Neuronal stem cell (in vitro differentiated cells): ENCODE results near the gene OR52N5.

Experiments
- DNase-seq: peaks from one replicate; pipeline ENCODE4 v3.0.0-alpha.2; 2013; ENCODE audit warnings: low spot score
- H2AFZ ChIP-seq: one replicate; pipeline ENCODE4 v1.6.1; 2013; ENCODE audit warnings: mild to moderate bottlenecking, low read length, inconsistent platforms
- H2AK5ac ChIP-seq: 2 replicates; pipeline ENCODE4 v1.6.1; 2013; ENCODE audit warnings: low read depth, mild to moderate bottlenecking, inconsistent platforms, low read length, moderate library complexity, mixed read lengths
- H2BK120ac ChIP-seq: 2 replicates; pipeline ENCODE4 v1.6.1; 2013; ENCODE audit warnings: low read depth, mild to moderate bottlenecking, inconsistent platforms, low read length, moderate library complexity, mixed read lengths
- H2BK12ac ChIP-seq: one replicate; pipeline ENCODE4 v1.6.1; 2013; ENCODE audit warnings: low read length, inconsistent platforms
- H2BK15ac ChIP-seq: 2 replicates; pipeline ENCODE4 v1.6.1; 2013; ENCODE audit warnings: mild to moderate bottlenecking, low read length, inconsistent platforms, mixed read lengths
- H2BK5ac ChIP-seq: one replicate; pipeline ENCODE4 v1.6.1; 2013; ENCODE audit warnings: inconsistent platforms, mild to moderate bottlenecking, low read length, moderate library complexity
- H3K14ac ChIP-seq: one replicate; pipeline ENCODE4 v1.6.1; 2013; ENCODE audit warnings: low read length, inconsistent platforms
- H3K18ac ChIP-seq: 2 replicates; pipeline ENCODE4 v1.6.1; 2013; ENCODE audit warnings: low read length, inconsistent platforms
- H3K23ac ChIP-seq: 2 replicates; pipeline ENCODE4 v1.6.1; 2013; ENCODE audit warnings: low read depth, mild to moderate bottlenecking, mixed read lengths, low read length, inconsistent platforms; ENCODE audit not compliant: poor library complexity
- H3K27ac ChIP-seq: replicated peaks from 3 replicates; pipeline ENCODE4 v1.5.1; 2013; ENCODE audit warnings: low read length, inconsistent platforms
- H3K27me3 ChIP-seq, 3 experiments: 2 replicates each; pipeline ENCODE4 v1.6.1; 2013; ENCODE audit warnings: low read length in 3 of 3, mild to moderate bottlenecking in 2 of 3, inconsistent platforms in 1 of 3, low read depth in 1 of 3, mixed read lengths in 1 of 3, moderate library complexity in 1 of 3; ENCODE audit not compliant: control insufficient read depth in 3 of 3, insufficient read depth in 3 of 3
- H3K36me3 ChIP-seq, 2 donors: replicated peaks in 1 of 2; 2 replicates each; pipeline ENCODE4 v1.6.1; 2013; ENCODE audit warnings: low read length in 2 of 2; ENCODE audit not compliant: control insufficient read depth in 2 of 2, insufficient read depth in 2 of 2
- H3K4ac ChIP-seq: 2 replicates; pipeline ENCODE4 v1.6.1; 2013; ENCODE audit warnings: inconsistent platforms, mild to moderate bottlenecking, low read length, moderate library complexity
- H3K4me1 ChIP-seq, 2 donors: 1 replicate in 1 of 2; 2 replicates in 1 of 2; pipeline ENCODE4 v1.6.1; 2013; ENCODE audit warnings: low read length in 2 of 2, low read depth in 1 of 2; ENCODE audit not compliant: control insufficient read depth in 2 of 2, insufficient read depth in 1 of 2
- H3K4me2 ChIP-seq: one replicate; pipeline ENCODE4 v1.6.1; 2013; ENCODE audit warnings: mild to moderate bottlenecking, low read length, inconsistent platforms; ENCODE audit not compliant: insufficient read depth, poor library complexity, severe bottlenecking
- H3K4me3 ChIP-seq, 2 donors: 2 replicates each; pipeline ENCODE4 v1.5.1; 2013; ENCODE audit warnings: low read length in 2 of 2, mild to moderate bottlenecking in 2 of 2, inconsistent platforms in 1 of 2, moderate library complexity in 1 of 2
- H3K79me1 ChIP-seq: one replicate; pipeline ENCODE4 v1.6.1; 2013; ENCODE audit warnings: low read depth, mild to moderate bottlenecking, inconsistent platforms, low read length, moderate library complexity
- H3K9ac ChIP-seq: one replicate; pipeline ENCODE4 v1.6.1; 2013; ENCODE audit warnings: mild to moderate bottlenecking, low read depth, low read length, inconsistent platforms; ENCODE audit not compliant: poor library complexity
- H3K9me3 ChIP-seq, 2 donors: replicated peaks in 1 of 2; 2 replicates each; pipeline versions ENCODE3 to v1.6.1; 2013; ENCODE audit warnings: low read length in 2 of 2, mild to moderate bottlenecking in 2 of 2, inconsistent platforms in 1 of 2, low read depth in 1 of 2, mixed read lengths in 1 of 2, moderate library complexity in 1 of 2; ENCODE audit not compliant: control insufficient read depth in 2 of 2, insufficient read depth in 1 of 2
- H4K8ac ChIP-seq: one replicate; pipeline ENCODE4 v1.6.1; 2013; ENCODE audit warnings: low read depth, mild to moderate bottlenecking, inconsistent platforms, low read length, moderate library complexity
- H4K91ac ChIP-seq: one replicate; pipeline ENCODE4 v1.6.1; 2013; ENCODE audit warnings: low read length, low read depth, mild to moderate bottlenecking, inconsistent platforms; ENCODE audit not compliant: poor library complexity
- WGBS, 2 donors: extraction: QIAGEN DNeasy Blood & Tissue Kit; methylation state at CpG; one replicate each; pipeline ENCODE4 v1.1.7; 2013; ENCODE audit warnings: missing lambda C conversion rate in 2 of 2, mixed read lengths in 1 of 2; ENCODE audit not compliant: insufficient read length in 2 of 2, insufficient replicate concordance in 1 of 2; ENCODE audit errors: extremely low coverage in 2 of 2; 5-methylcytosine and 5-hydroxymethylcytosine counted together

OR52N5 gene

GRCh38 chr11:5726351-5726750 lies 56.8 kb downstream of the OR52N5 start:
- Histone ChIP-seq H2BK15ac (no peak overlapping the region), H3K4me1 (no peaks in the 10 kb centered on the region), H3K4ac (no peak overlapping the region), H2BK5ac (no peak overlapping the region), H3K18ac (no peak overlapping the region), H4K91ac (no peak overlapping the region), H4K8ac (no peak overlapping the region), H3K4me2 (no peak overlapping the region), H3K9ac (no peak overlapping the region), H2BK120ac (no peak overlapping the region), H3K27ac (no peak overlapping the region), H3K14ac (no peak overlapping the region), H3K79me1 (no peaks in the 10 kb centered on the region), H2AFZ (no peak overlapping the region), H3K36me3 (no peaks in the 10 kb centered on the region), H3K4me3 (no peak overlapping the region), H3K9me3 (peaks cover 0 to 2% of the 10 kb centered on the region in 2 donors), H2AK5ac (no peak overlapping the region), H3K27me3 (no peaks in the 10 kb centered on the region), H2BK12ac (no peak overlapping the region), H3K23ac (no peak overlapping the region)
- no CpG with 5 or more reads among the region's 1 CpG for WGBS, 2 donors
- DNase-seq, result no peak
